Naive thymus-derived CD4-positive, alpha-beta T cell (primary cell): ENCODE results near the gene MAT2A. TPM values are rescaled to one million over a fixed set of nuclear protein-coding genes. Genes with fewer than 3 reads are reported as not detected.
A peak's percentile ranks its signal among the peaks of the same experiment; 100 is the strongest.

Experiments
- ATAC-seq: fragments of 150-1000 bp; cut with Tn5 transposase; 2 replicates; pipeline ENCODE4 v1.10.0; 2021; ENCODE audit warnings: mild to moderate bottlenecking, moderate library complexity
- CTCF ChIA-PET: fragments of 350-600 bp; sonication (Branson Sonifier 250); formaldehyde crosslinking; loops from one replicate; lab custom pipeline; 2021; ENCODE audit warnings: antibody characterized with exemption; lab: Charles Lee
- POLR2A ChIA-PET: fragments of 350-600 bp; sonication (Branson Sonifier 250); formaldehyde crosslinking; loops from one replicate; lab custom pipeline; 2021; ENCODE audit warnings: antibody characterized with exemption, inconsistent platforms; lab: Charles Lee
- DNase-seq, 9 donors: peaks; one replicate each; pipeline versions ENCODE4 v3.0.0 to v3.0.0-alpha.2; 2020 to 2022; ENCODE audit warnings: mixed read lengths in 1 of 9
- H3K27ac ChIP-seq: one replicate; pipeline ENCODE4 v1.7.0; 2013; ENCODE audit warnings: mild to moderate bottlenecking, low read depth, low read length, moderate library complexity
- H3K27me3 ChIP-seq, 2 donors: one replicate each; pipeline ENCODE4 v1.7.0; 2013; ENCODE audit warnings: low read length in 2 of 2, mild to moderate bottlenecking in 2 of 2, moderate library complexity in 2 of 2; ENCODE audit not compliant: control insufficient read depth in 2 of 2, insufficient read depth in 2 of 2
- H3K36me3 ChIP-seq, 3 experiments: 1 replicate in 2 of 3; 2 replicates in 1 of 3; pipeline ENCODE4 v1.7.0; 2013; ENCODE audit warnings: low read length in 3 of 3, mild to moderate bottlenecking in 3 of 3, moderate library complexity in 1 of 3; ENCODE audit not compliant: insufficient read depth in 3 of 3, control insufficient read depth in 2 of 3
- H3K4me1 ChIP-seq, 2 donors: one replicate each; pipeline ENCODE4 v1.7.0; 2013; ENCODE audit warnings: low read length in 2 of 2, mild to moderate bottlenecking in 2 of 2, moderate library complexity in 1 of 2; ENCODE audit not compliant: control insufficient read depth in 2 of 2, insufficient read depth in 2 of 2
- H3K4me3 ChIP-seq: 2 replicates; pipeline ENCODE4 v1.7.0; 2013; ENCODE audit warnings: mild to moderate bottlenecking, low read length
- H3K9me3 ChIP-seq, 3 experiments: 1 replicate in 2 of 3; 2 replicates in 1 of 3; pipeline ENCODE4 v1.7.0; 2013; ENCODE audit warnings: low read length in 3 of 3; ENCODE audit not compliant: control insufficient read depth in 2 of 3
- H3K27ac Mint-ChIP-seq, 9 donors: one replicate each; pipeline ENCODE4 v1.8.0; 2020 to 2022; ENCODE audit warnings: mixed read lengths in 9 of 9, mild to moderate bottlenecking in 8 of 9, moderate library complexity in 5 of 9, inconsistent platforms in 2 of 9
- H3K27me3 Mint-ChIP-seq, 5 donors: one replicate each; pipeline ENCODE4 v1.8.0; 2021 to 2022; ENCODE audit warnings: mixed read lengths in 5 of 5, mild to moderate bottlenecking in 1 of 5
- H3K36me3 Mint-ChIP-seq, 5 donors: one replicate each; pipeline ENCODE4 v1.8.0; 2020 to 2022; ENCODE audit warnings: mixed read lengths in 5 of 5, mild to moderate bottlenecking in 3 of 5, inconsistent platforms in 1 of 5
- H3K4me1 Mint-ChIP-seq, 7 donors: one replicate each; pipeline ENCODE4 v1.8.0; 2020 to 2022; ENCODE audit warnings: mixed read lengths in 7 of 7, mild to moderate bottlenecking in 3 of 7, inconsistent platforms in 1 of 7
- H3K4me3 Mint-ChIP-seq, 10 donors: one replicate each; pipeline ENCODE4 v1.8.0; 2020 to 2022; ENCODE audit warnings: mild to moderate bottlenecking in 10 of 10, mixed read lengths in 10 of 10, moderate library complexity in 6 of 10, inconsistent platforms in 2 of 10
- H3K9me3 Mint-ChIP-seq, 11 donors: one replicate each; pipeline ENCODE4 v1.8.0; 2020 to 2022; ENCODE audit warnings: mixed read lengths in 11 of 11, mild to moderate bottlenecking in 4 of 11, inconsistent platforms in 1 of 11, moderate library complexity in 1 of 11
- intact Hi-C, 2 donors: fragments of 100-400 bp; cut with micrococcal nuclease; formaldehyde crosslinking; loops; one replicate each; pipeline ENCODE4 v1.15.1; 2023
- polyA plus RNA-seq, 2 donors: library from polyadenylated mRNA; unstranded; fragments of 300-500 nt; fragmentation: Illumina TruSeq; gene quantifications; one replicate each; pipeline ENCODE4 v1.2.3, GENCODE V29; 2021
- total RNA-seq, 6 experiments: library from RNA in 5 of 6; stranded (reverse) in 5 of 6; gene quantifications; 1 replicate in 5 of 6; 2 replicates in 1 of 6; pipeline ENCODE4 v1.2.3 and lab custom pipeline; 2021 to 2026

The MAT2A gene
- total and polyA plus RNA-seq, 7 experiments from 2014 or later = 79.8 to 268 (median 127) TPM

- ChIA-PET POLR2A (interaction anchor here (0.8 to 5.9 kb wide), 4 partner anchors 8 to 221 kb away, joined by 3 to 70 read pairs (median 4); partner anchors contain the start of genes MAT2A and TGOLN2), CTCF (interaction anchor here (0.9 to 4.9 kb wide), 4 partner anchors 111 to 157 kb away, joined by 3 to 163 read pairs (median 6); partner anchors contain the start of gene SH2D6)
- Mint-ChIP-seq H3K4me1 (peaks cover 0 to 18% (median 8%) of the 10 kb centered on the region in 7 donors), H3K36me3 (peaks cover 5 to 28% (median 18%) of the 10 kb centered on the region in 5 donors), H3K4me3 (no peak overlapping the region), H3K27ac (peak overlapping the region in 1 of 9 donors; percentile 15), H3K9me3 (no peaks in the 10 kb centered on the region), H3K27me3 (no peaks in the 10 kb centered on the region)
- intact Hi-C loops = no loop called here
- no peak overlapping the region for H3K27ac ChIP-seq
- no peaks in the 10 kb centered on the region for H3K27me3 ChIP-seq
- ATAC-seq = no peak
- DNase-seq = no peak
- H3K4me3 ChIP-seq = no peak overlapping the region
- H3K4me1 ChIP-seq = no peaks in the 10 kb centered on the region
- peaks cover 9 to 53% (median 10%) of the 10 kb centered on the region in 3 experiments for H3K36me3 ChIP-seq
- no peaks in the 10 kb centered on the region for H3K9me3 ChIP-seq
Observed at GRCh38 chr2:85548608-85548900, 9.6 kb downstream of the MAT2A start.

- no peaks in the 10 kb centered on the region for H3K4me1 ChIP-seq
- Mint-ChIP-seq H3K27me3 (no peaks in the 10 kb centered on the region), H3K4me3 (no peak overlapping the region), H3K27ac (no peak overlapping the region), H3K4me1 (peaks cover 0 to 13% (median 8%) of the 10 kb centered on the region in 7 donors), H3K36me3 (peaks cover 4 to 28% (median 16%) of the 10 kb centered on the region in 5 donors), H3K9me3 (no peaks in the 10 kb centered on the region)
- ChIA-PET POLR2A (interaction anchor here (0.8 to 5.9 kb wide), 7 partner anchors 9 to 221 kb away, joined by 3 to 70 read pairs (median 4); partner anchors contain the start of genes MAT2A, SH2D6 and TGOLN2), CTCF (interaction anchor here (0.6 to 4.9 kb wide), 6 partner anchors 10 to 158 kb away, joined by 3 to 163 read pairs (median 6); partner anchors contain the start of genes GGCX, MAT2A and SH2D6)
- no peaks in the 10 kb centered on the region for H3K27me3 ChIP-seq
- H3K9me3 ChIP-seq = no peaks in the 10 kb centered on the region
- DNase-seq (no peak), ATAC-seq (no peak)
- no peak overlapping the region for H3K4me3 ChIP-seq
- intact Hi-C loops = no loop called here
- no peak overlapping the region for H3K27ac ChIP-seq
- H3K36me3 ChIP-seq = peaks cover 9 to 51% (median 10%) of the 10 kb centered on the region in 3 experiments
Observed at GRCh38 chr2:85549095-85549494, 10.1 kb downstream of the MAT2A start.

GRCh38 chr2:85549826-85550225, 10.9 kb downstream of the MAT2A start:
- H3K4me3 ChIP-seq = no peak overlapping the region
- Mint-ChIP-seq H3K4me1 (peaks cover 0 to 10% (median 6%) of the 10 kb centered on the region in 7 donors), H3K36me3 (peaks cover 0 to 31% (median 14%) of the 10 kb centered on the region in 5 donors), H3K27ac (peak overlapping the region in 1 of 9 donors; percentile 48), H3K4me3 (no peak overlapping the region), H3K9me3 (no peaks in the 10 kb centered on the region), H3K27me3 (no peaks in the 10 kb centered on the region)
- ATAC-seq = no peak
- no peaks in the 10 kb centered on the region for H3K9me3 ChIP-seq
- ChIA-PET CTCF (interaction anchor here (0.5 to 6.6 kb wide), 6 partner anchors 11 to 539 kb away, joined by 3 to 163 read pairs (median 18); partner anchors contain the start of genes GGCX, MAT2A and SH2D6), POLR2A (interaction anchor here (0.9 to 5.9 kb wide), 7 partner anchors 10 to 131 kb away, joined by 3 to 70 read pairs (median 4); partner anchors contain the start of genes GGCX, MAT2A, RNF181 and SH2D6)
- no peaks in the 10 kb centered on the region for H3K4me1 ChIP-seq
- H3K27me3 ChIP-seq = no peaks in the 10 kb centered on the region
- no peak for DNase-seq
- H3K27ac ChIP-seq = no peak overlapping the region
- intact Hi-C loops = loop anchor here in 1 of 2 donors (5.0 kb wide), 1 partner anchor 243 kb away; no protein-coding TSS in a partner anchor
- H3K36me3 ChIP-seq = peaks cover 9 to 54% (median 14%) of the 10 kb centered on the region in 3 experiments

GRCh38 chr2:85550486-85550885, 11.5 kb downstream of the MAT2A start:
- Mint-ChIP-seq H3K4me1 (peaks cover 0 to 10% (median 6%) of the 10 kb centered on the region in 7 donors), H3K4me3 (no peak overlapping the region), H3K36me3 (peaks cover 0 to 31% (median 14%) of the 10 kb centered on the region in 5 donors), H3K27ac (peak overlapping the region in 1 of 9 donors; percentile 48), H3K9me3 (no peaks in the 10 kb centered on the region), H3K27me3 (no peaks in the 10 kb centered on the region)
- H3K4me1 ChIP-seq = no peaks in the 10 kb centered on the region
- H3K4me3 ChIP-seq = no peak overlapping the region
- intact Hi-C loops = loop anchor here in 1 of 2 donors (5.0 kb wide), 1 partner anchor 243 kb away; no protein-coding TSS in a partner anchor
- H3K27me3 ChIP-seq = no peaks in the 10 kb centered on the region
- ChIA-PET CTCF (interaction anchor here (0.7 to 6.6 kb wide), 10 partner anchors 9 to 288 kb away, joined by 3 to 163 read pairs (median 5); partner anchors contain the start of genes MAT2A and SH2D6), POLR2A (interaction anchor here (0.6 to 5.9 kb wide), 9 partner anchors 10 to 477 kb away, joined by 3 to 70 read pairs (median 7); partner anchors contain the start of genes ELMOD3, GGCX, MAT2A and RETSAT)
- peaks cover 9 to 55% (median 17%) of the 10 kb centered on the region in 3 experiments for H3K36me3 ChIP-seq
- no peaks in the 10 kb centered on the region for H3K9me3 ChIP-seq
- ATAC-seq = no peak
- no peak overlapping the region for H3K27ac ChIP-seq
- no peak for DNase-seq

GRCh38 chr2:85551698-85552678, 13.0 kb downstream of the MAT2A start:
- H3K36me3 ChIP-seq = peaks cover 9 to 50% (median 17%) of the 10 kb centered on the region in 3 experiments
- Mint-ChIP-seq H3K27ac (peak overlapping the region in 5 of 9 donors; percentile 12 to 62 (median 38)), H3K36me3 (peaks cover 0 to 31% (median 14%) of the 10 kb centered on the region in 5 donors), H3K4me3 (no peak overlapping the region), H3K27me3 (no peaks in the 10 kb centered on the region), H3K9me3 (no peaks in the 10 kb centered on the region), H3K4me1 (peaks cover 0 to 10% (median 6%) of the 10 kb centered on the region in 7 donors)
- H3K4me3 ChIP-seq = no peak overlapping the region
- no peaks in the 10 kb centered on the region for H3K9me3 ChIP-seq
- H3K27me3 ChIP-seq = no peaks in the 10 kb centered on the region
- no peak overlapping the region for H3K27ac ChIP-seq
- ChIA-PET POLR2A (interaction anchor here (0.9 to 5.9 kb wide), 11 partner anchors 9 to 252 kb away, joined by 3 to 70 read pairs (median 7); partner anchors contain the start of genes C2orf68, ELMOD3, GGCX and MAT2A), CTCF (interaction anchor here (0.7 to 6.6 kb wide), 21 partner anchors 8 to 309 kb away, joined by 3 to 163 read pairs (median 5); partner anchors contain the start of genes ELMOD3, GGCX, MAT2A and SH2D6)
- peak; percentile 97 for ATAC-seq
- intact Hi-C loops = loop anchor here (1.0 to 5.0 kb wide), 11 partner anchors 9 to 286 kb away; partner anchors contain the start of genes MAT2A (in 2 of the 2), ELMOD3 (in 1 of the 2), GGCX (in 1 of the 2) and RETSAT (in 1 of the 2)
- H3K4me1 ChIP-seq = no peaks in the 10 kb centered on the region
- DNase-seq = peak; percentile 70 to 92 (median 88)
